ENCODE results near the gene TBCE. TPM values are rescaled to one million over a fixed set of nuclear protein-coding genes. Genes with fewer than 3 reads are reported as not detected.

TBCE gene
- total RNA-seq, 4 donors from 2014 or later: 38.0 to 50.3 (median 44.8) TPM

GRCh38 chr1:235426143-235426542 lies 58.9 kb downstream of the TBCE start:
- DNase-seq: no peak
- no peak overlapping the region for H3K4me3 ChIP-seq (replicated peaks in 1 of 3)
- H3K4me1 ChIP-seq: peaks cover 0 to 15% of the 10 kb centered on the region in 2 donors
- no peaks in the 10 kb centered on the region for H3K36me3 ChIP-seq
- intact Hi-C loops (cut with DNase I): no loop called here
- no peak overlapping the region for H3K27ac ChIP-seq
- WGBS, 2 donors: 95 to 96% methylated on average over 4 of the region's 4 CpGs
- H3K9me3 ChIP-seq: no peaks in the 10 kb centered on the region
- TF ChIP-seq POLR2A (IDR thresholded peaks at IDR 0.05): no peak
- TF ChIP-seq CTCF (IDR thresholded peaks at IDR 0.05): no peak
- no peaks in the 10 kb centered on the region for H3K27me3 ChIP-seq

GRCh38 chr1:235426680-235427079 lies 59.5 kb downstream of the TBCE start:
- H3K36me3 ChIP-seq: no peaks in the 10 kb centered on the region
- whole genome bisulfite sequencing, 2 donors: 96 to 97% methylated on average over 13 of the region's 13 CpGs
- H3K9me3 ChIP-seq: no peaks in the 10 kb centered on the region
- DNase-seq: no peak
- no peak overlapping the region for H3K4me3 ChIP-seq (replicated peaks in 1 of 3)
- no peaks in the 10 kb centered on the region for H3K27me3 ChIP-seq
- intact Hi-C loops (cut with DNase I): no loop called here
- no peak overlapping the region for H3K27ac ChIP-seq
- no peak for TF ChIP-seq POLR2A (IDR thresholded peaks at IDR 0.05)
- TF ChIP-seq CTCF (IDR thresholded peaks at IDR 0.05): no peak
- H3K4me1 ChIP-seq: peaks cover 0 to 11% of the 10 kb centered on the region in 2 donors

- TF ChIP-seq POLR2A (IDR thresholded peaks at IDR 0.05) (no peak), CTCF (IDR thresholded peaks at IDR 0.05) (no peak)
- no peaks in the 10 kb centered on the region for H3K9me3 ChIP-seq
- H3K36me3 ChIP-seq: no peaks in the 10 kb centered on the region
- no peaks in the 10 kb centered on the region for H3K27me3 ChIP-seq
- intact Hi-C loops (cut with DNase I): no loop called here
- 80 to 90% methylated on average over 4 of the region's 4 CpGs for WGBS, 2 donors
- H3K4me1 ChIP-seq: peaks cover 0 to 8% of the 10 kb centered on the region in 2 donors
- H3K27ac ChIP-seq: no peak overlapping the region
- DNase-seq: no peak
- H3K4me3 ChIP-seq (replicated peaks in 1 of 3): no peak overlapping the region
These were observed 60.2 kb downstream of the TBCE start for GRCh38 chr1:235427447-235427846.

- Histone ChIP-seq H3K27me3 (no peaks in the 10 kb centered on the region), H3K36me3 (peaks cover 0 to 4% of the 10 kb centered on the region in 2 donors), H3K4me1 (no peaks in the 10 kb centered on the region), H3K27ac (no peak overlapping the region), H3K4me3 (replicated peaks in 1 of 3) (no peak overlapping the region), H3K9me3 (no peaks in the 10 kb centered on the region)
- DNase-seq: no peak
- intact Hi-C loops (cut with DNase I): no loop called here
- 89 to 94% methylated on average over 5 of the region's 5 CpGs for WGBS, 2 donors
- TF ChIP-seq CTCF (IDR thresholded peaks at IDR 0.05): no peak
- TF ChIP-seq POLR2A (IDR thresholded peaks at IDR 0.05): no peak
These were observed 61.9 kb downstream of the TBCE start for GRCh38 chr1:235429143-235429542.

- Histone ChIP-seq H3K27ac (no peak overlapping the region), H3K27me3 (no peaks in the 10 kb centered on the region), H3K4me1 (no peaks in the 10 kb centered on the region), H3K36me3 (peaks cover 0 to 13% of the 10 kb centered on the region in 2 donors), H3K9me3 (no peaks in the 10 kb centered on the region), H3K4me3 (replicated peaks in 1 of 3) (no peak overlapping the region)
- TF ChIP-seq POLR2A (IDR thresholded peaks at IDR 0.05) (no peak), CTCF (IDR thresholded peaks at IDR 0.05) (no peak)
- intact Hi-C loops (cut with DNase I): no loop called here
- no peak for DNase-seq
- 69 to 82% methylated on average over 6 of the region's 6 CpGs for WGBS, 2 donors
These were observed 63.8 kb downstream of the TBCE start for GRCh38 chr1:235430991-235431390.
